Lung (tissue), 12 donors: ENCODE results near the gene NSUN6. TPM values are rescaled to one million over a fixed set of nuclear protein-coding genes. Genes with fewer than 3 reads are reported as not detected.

ENCODE experiments used
- ATAC-seq: fragments of 200-7000 bp; cut with Tn5 transposase; one replicate; pipeline ENCODE4 v1.9.1; 2020; ENCODE audit warnings: moderate number of reproducible peaks; ENCODE audit not compliant: insufficient read depth, low FRiP score
- DNase-seq, 3 donors: peaks; one replicate each; pipeline ENCODE4 v3.0.0-alpha.2; 2013 to 2017
- H3K27ac ChIP-seq, 2 donors: one replicate each; pipeline ENCODE4 v1.5.1; 2013; ENCODE audit warnings: mild to moderate bottlenecking in 2 of 2, moderate library complexity in 2 of 2, control low read depth in 1 of 2, inconsistent platforms in 1 of 2, low read depth in 1 of 2, low read length in 1 of 2
- H3K27me3 ChIP-seq, 3 donors: one replicate each; pipeline ENCODE4 v1.5.1; 2013; ENCODE audit warnings: low read length in 2 of 3; ENCODE audit not compliant: control insufficient read depth in 3 of 3, insufficient read depth in 3 of 3
- H3K36me3 ChIP-seq, 4 donors: one replicate each; pipeline ENCODE4 v1.5.1; 2013; ENCODE audit warnings: low read length in 4 of 4, mild to moderate bottlenecking in 1 of 4, moderate library complexity in 1 of 4; ENCODE audit not compliant: control insufficient read depth in 4 of 4, insufficient read depth in 4 of 4
- H3K4me1 ChIP-seq, 5 donors: one replicate each; pipeline ENCODE4 v1.5.1; 2013; ENCODE audit warnings: low read length in 5 of 5, mild to moderate bottlenecking in 2 of 5, moderate library complexity in 1 of 5; ENCODE audit not compliant: control insufficient read depth in 5 of 5, insufficient read depth in 5 of 5
- H3K4me3 ChIP-seq: one replicate; pipeline ENCODE4 v1.5.1; 2013; ENCODE audit warnings: mild to moderate bottlenecking, control low read depth, moderate library complexity
- H3K9ac ChIP-seq, 2 donors: one replicate each; pipeline ENCODE4 v1.5.1; 2013; ENCODE audit warnings: low read length in 2 of 2, control low read depth in 1 of 2; ENCODE audit not compliant: insufficient read depth in 1 of 2
- H3K9me3 ChIP-seq, 4 donors: one replicate each; pipeline ENCODE4 v1.5.1; 2013; ENCODE audit warnings: low read length in 3 of 4, mild to moderate bottlenecking in 1 of 4, moderate library complexity in 1 of 4; ENCODE audit not compliant: control insufficient read depth in 4 of 4, insufficient read depth in 3 of 4
- CTCF ChIP-seq: IDR thresholded peaks from 2 replicates; pipeline ENCODE4 v1.5.1; 2012; ENCODE audit warnings: mild to moderate bottlenecking; ENCODE audit errors: control extremely low read depth, extremely low read depth
- WGBS, 2 donors: extraction: QIAGEN DNeasy Blood & Tissue Kit; methylation state at CpG; one replicate each; pipeline ENCODE4 v1.1.7; 2013; 5-methylcytosine and 5-hydroxymethylcytosine counted together
- polyA plus RNA-seq, 2 donors: library from polyadenylated mRNA; stranded (reverse); fragments of 200-250 nt; gene quantifications; one replicate each; pipeline ENCODE4 v1.2.1, GENCODE V29; 2013
- total RNA-seq, 2 donors: library from RNA; depleted of rRNA in 1 of 2; stranded (reverse); fragments of >200 nt in 1 of 2; gene quantifications; one replicate each; pipeline ENCODE4 v1.2.1, GENCODE V29; 2014 to 2021
- donor health status: control.
- donor health status: control.
- donor health status: Bipolar disorder and iron deficiency.
- donor health status: healthy.
- donor health status: DM: yes; HTN: yes; CAD: no.

NSUN6 gene
- total and polyA plus RNA-seq, 4 donors: 4.0 to 30.5 (median 6.5) TPM

- Histone ChIP-seq H3K27ac (peak within 1 kb of the TSS; percentile 96 to 98), H3K9ac (peak within 1 kb of the TSS; percentile 99 to 100), H3K36me3 (peaks cover 0 to 5% (median under 1%) of the 10 kb centered on the region in 4 donors), H3K27me3 (no peaks in the 10 kb centered on the region), H3K9me3 (no peaks in the 10 kb centered on the region), H3K4me3 (peak within 1 kb of the TSS; percentile 64), H3K4me1 (peaks cover 3 to 25% (median 13%) of the 10 kb centered on the region in 5 donors)
- ATAC-seq (peak; percentile 98), DNase-seq (peak; percentile 98 to 99 (median 99))
- 0% methylated on average over 70 to 72 of the region's 72 CpGs for WGBS, 2 donors
- no peak for TF ChIP-seq CTCF
These were observed 7.9 kb upstream of the NSUN6 start, which contains the start of gene ARL5B for GRCh38 chr10:18659125-18659818. TSS of gene ARL5B (plus strand) at chr10:18659431. CDS start at chr10:18659638, 207 bp downstream.

GRCh38 chr10:18658271-18659124 is 7.1 kb upstream of the NSUN6 start:
- ATAC-seq (no peak), DNase-seq (peak in 2 of 3 donors; percentile 54 to 66)
- Histone ChIP-seq H3K4me3 (peak overlapping the region; percentile 47), H3K36me3 (peaks cover 0 to 5% (median 0%) of the 10 kb centered on the region in 4 donors), H3K9me3 (no peaks in the 10 kb centered on the region), H3K27ac (peak overlapping the region; percentile 96 to 98), H3K27me3 (no peaks in the 10 kb centered on the region), H3K9ac (peak overlapping the region; percentile 92 to 100), H3K4me1 (peaks cover 3 to 25% (median 13%) of the 10 kb centered on the region in 5 donors)
- no peak for TF ChIP-seq CTCF
- 19 to 23% methylated on average over 23 of the region's 23 CpGs for WGBS, 2 donors

- no peak overlapping the region for H3K9ac ChIP-seq
- peaks cover 0 to 5% (median 0%) of the 10 kb centered on the region in 4 donors for H3K36me3 ChIP-seq
- 70 to 90% methylated on average over 3 of the region's 3 CpGs for WGBS, 2 donors
- no peaks in the 10 kb centered on the region for H3K27me3 ChIP-seq
- no peak overlapping the region for H3K4me3 ChIP-seq
- ATAC-seq: no peak
- DNase-seq: peak; percentile 66 to 86 (median 69)
- H3K9me3 ChIP-seq: no peaks in the 10 kb centered on the region
- H3K27ac ChIP-seq: no peak overlapping the region
- H3K4me1 ChIP-seq: peaks cover 3 to 30% (median 9%) of the 10 kb centered on the region in 5 donors
- no peak for TF ChIP-seq CTCF
These were observed 5.3 kb upstream of the NSUN6 start for GRCh38 chr10:18656724-18657123.
